H9 (cell line): ENCODE results near the gene RALY. TPM values are rescaled to one million over a fixed set of nuclear protein-coding genes. Genes with fewer than 3 reads are reported as not detected.

ENCODE experiments used
- DNase-seq: peaks from one replicate; pipeline ENCODE4 v3.0.0-alpha.2; 2017
- H2AFZ ChIP-seq: one replicate; pipeline ENCODE4 v1.6.1; 2013; ENCODE audit warnings: mild to moderate bottlenecking, low read length, control low read depth, moderate library complexity
- H2AK5ac ChIP-seq: 2 replicates; pipeline ENCODE4 v1.6.1; 2013; ENCODE audit warnings: low read length, control low read depth, mixed read lengths; ENCODE audit not compliant: insufficient read length
- H2BK120ac ChIP-seq: one replicate; pipeline ENCODE4 v1.6.1; 2013; ENCODE audit warnings: low read depth, mild to moderate bottlenecking, low read length, control low read depth, inconsistent platforms; ENCODE audit not compliant: poor library complexity, severe bottlenecking
- H2BK12ac ChIP-seq: 2 replicates; pipeline ENCODE4 v1.6.1; 2013; ENCODE audit warnings: low read length, control low read depth, mixed read lengths, low read depth; ENCODE audit not compliant: insufficient read length
- H2BK15ac ChIP-seq: 2 replicates; pipeline ENCODE4 v1.6.1; 2013; ENCODE audit warnings: low read depth, low read length, control low read depth
- H2BK20ac ChIP-seq: one replicate; pipeline ENCODE4 v1.6.1; 2013; ENCODE audit warnings: low read depth, mild to moderate bottlenecking, low read length, control low read depth, inconsistent platforms; ENCODE audit not compliant: poor library complexity, severe bottlenecking
- H2BK5ac ChIP-seq: 2 replicates; pipeline ENCODE4 v1.6.1; 2013; ENCODE audit warnings: low read length, control low read depth, mixed read lengths; ENCODE audit not compliant: insufficient read length
- H3K14ac ChIP-seq: 2 replicates; pipeline ENCODE4 v1.6.1; 2013; ENCODE audit warnings: low read length, control low read depth; ENCODE audit not compliant: insufficient read depth
- H3K18ac ChIP-seq: 2 replicates; pipeline ENCODE4 v1.6.1; 2013; ENCODE audit warnings: low read depth, mild to moderate bottlenecking, mixed read lengths, low read length, control low read depth; ENCODE audit not compliant: insufficient read length
- H3K23ac ChIP-seq: 2 replicates; pipeline ENCODE4 v1.6.1; 2013; ENCODE audit warnings: low read length, control low read depth, mixed read lengths, low read depth; ENCODE audit not compliant: insufficient read length
- H3K23me2 ChIP-seq: 2 replicates; pipeline ENCODE4 v1.6.1; 2013; ENCODE audit warnings: low read depth, mild to moderate bottlenecking, mixed read lengths, low read length, control low read depth; ENCODE audit not compliant: insufficient read length, poor library complexity, severe bottlenecking
- H3K27ac ChIP-seq: 2 replicates; pipeline ENCODE4 v1.5.1; 2013; ENCODE audit warnings: low read length, control low read depth, mixed read lengths, low read depth; ENCODE audit not compliant: insufficient read length
- H3K27me3 ChIP-seq: 2 replicates; pipeline ENCODE4 v1.6.1; 2013; ENCODE audit warnings: low read length, control low read depth, inconsistent platforms; ENCODE audit not compliant: insufficient read depth
- H3K4ac ChIP-seq: 2 replicates; pipeline ENCODE4 v1.6.1; 2013; ENCODE audit warnings: low read depth, mild to moderate bottlenecking, control low read depth, inconsistent platforms, low read length, moderate library complexity
- H3K4me1 ChIP-seq: 2 replicates; pipeline ENCODE4 v1.6.1; 2013; ENCODE audit warnings: low read length, control low read depth, inconsistent platforms; ENCODE audit not compliant: insufficient read depth
- H3K4me2 ChIP-seq: 2 replicates; pipeline ENCODE4 v1.6.1; 2013; ENCODE audit warnings: low read length, control low read depth, mixed read lengths; ENCODE audit not compliant: insufficient read length, insufficient read depth
- H3K56ac ChIP-seq: 2 replicates; pipeline ENCODE4 v1.6.1; 2013; ENCODE audit warnings: low read depth, mild to moderate bottlenecking, mixed read lengths, low read length, control low read depth; ENCODE audit not compliant: insufficient read length
- H3K79me1 ChIP-seq: 2 replicates; pipeline ENCODE4 v1.6.1; 2013; ENCODE audit warnings: low read depth, mild to moderate bottlenecking, moderate library complexity, low read length, control low read depth, inconsistent platforms; ENCODE audit not compliant: insufficient read depth, poor library complexity, severe bottlenecking
- H3K79me2 ChIP-seq: 2 replicates; pipeline ENCODE4 v1.6.1; 2013; ENCODE audit warnings: low read length, control low read depth, inconsistent platforms; ENCODE audit not compliant: insufficient read depth
- H3K9ac ChIP-seq: 2 replicates; pipeline ENCODE4 v1.6.1; 2013; ENCODE audit warnings: low read length, control low read depth, mixed read lengths; ENCODE audit not compliant: insufficient read length; ENCODE audit errors: extremely low read depth
- H3K9me3 ChIP-seq: one replicate; pipeline ENCODE4 v1.6.1; 2013; ENCODE audit warnings: low read depth, low read length, inconsistent platforms; ENCODE audit not compliant: control insufficient read depth
- H3T11ph ChIP-seq: one replicate; pipeline ENCODE4 v1.6.1; 2013; ENCODE audit warnings: mild to moderate bottlenecking, low read length, control low read depth, inconsistent platforms
- H4K20me1 ChIP-seq: one replicate; pipeline ENCODE4 v1.6.1; 2013; ENCODE audit not compliant: control insufficient read depth, insufficient read length, insufficient read depth
- H4K5ac ChIP-seq: 2 replicates; pipeline ENCODE4 v1.6.1; 2013; ENCODE audit warnings: low read depth, mild to moderate bottlenecking, mixed read lengths, low read length, control low read depth; ENCODE audit not compliant: insufficient read length
- H4K8ac ChIP-seq: replicated peaks from 2 replicates; pipeline ENCODE4 v1.6.1; 2013; ENCODE audit warnings: low read length, control low read depth, mixed read lengths, low read depth; ENCODE audit not compliant: insufficient read length
- H4K91ac ChIP-seq: 2 replicates; pipeline ENCODE4 v1.6.1; 2013; ENCODE audit warnings: low read depth, mild to moderate bottlenecking, moderate library complexity, mixed read lengths, low read length, control low read depth; ENCODE audit not compliant: insufficient read length
- H3K27ac Mint-ChIP-seq, 3 experiments: 2 replicates in 2 of 3; 3 replicates in 1 of 3; pipeline ENCODE4 v1.8.0; 2020 to 2021; ENCODE audit warnings: mixed read lengths in 3 of 3, mild to moderate bottlenecking in 1 of 3, moderate library complexity in 1 of 3
- H3K27me3 Mint-ChIP-seq: 2 replicates; pipeline ENCODE4 v1.8.0; 2021; ENCODE audit warnings: low read depth, mild to moderate bottlenecking, moderate library complexity, mixed read lengths
- H3K36me3 Mint-ChIP-seq, 3 experiments: 2 replicates in 2 of 3; 3 replicates in 1 of 3; pipeline ENCODE4 v1.8.0; 2020 to 2021; ENCODE audit warnings: low read depth in 3 of 3, mixed read lengths in 3 of 3; ENCODE audit not compliant: insufficient read depth in 1 of 3
- H3K4me1 Mint-ChIP-seq, 2 experiments: 2 replicates each; pipeline ENCODE4 v1.8.0; 2020; ENCODE audit warnings: mixed read lengths in 2 of 2
- H3K4me3 Mint-ChIP-seq, 2 experiments: 2 replicates in 1 of 2; 3 replicates in 1 of 2; pipeline ENCODE4 v1.8.0; 2020 to 2021; ENCODE audit warnings: mild to moderate bottlenecking in 2 of 2, mixed read lengths in 2 of 2, moderate library complexity in 1 of 2
- H3K9me3 Mint-ChIP-seq, 2 experiments: 2 replicates in 1 of 2; 3 replicates in 1 of 2; pipeline ENCODE4 v1.8.0; 2020; ENCODE audit warnings: mild to moderate bottlenecking in 2 of 2, mixed read lengths in 2 of 2, moderate library complexity in 1 of 2
- WGBS: extraction: QIAGEN DNeasy Blood & Tissue Kit; methylation state at CpG from one replicate; pipeline ENCODE4 v1.1.7; 2013; ENCODE audit warnings: missing lambda C conversion rate, low lambda C conversion rate, mixed read lengths; ENCODE audit not compliant: insufficient read length; ENCODE audit errors: extremely low coverage; 5-methylcytosine and 5-hydroxymethylcytosine counted together
- total RNA-seq: library from RNA; stranded (reverse); gene quantifications from 2 replicates; pipeline ENCODE4 v1.2.1, GENCODE V29; 2021
- TF ChIP-seq, protein P1 (sequence below): fragments of 200-600 bp; sonication (generic); conservative IDR thresholded peaks from 3 replicates; pipeline ENCODE4 v1.8.0; 2021; ENCODE audit warnings: antibody characterized with exemption, mild to moderate bottlenecking

The RALY gene
- total RNA-seq, 1 experiment from 2014 or later, result 199 TPM

DNA sequence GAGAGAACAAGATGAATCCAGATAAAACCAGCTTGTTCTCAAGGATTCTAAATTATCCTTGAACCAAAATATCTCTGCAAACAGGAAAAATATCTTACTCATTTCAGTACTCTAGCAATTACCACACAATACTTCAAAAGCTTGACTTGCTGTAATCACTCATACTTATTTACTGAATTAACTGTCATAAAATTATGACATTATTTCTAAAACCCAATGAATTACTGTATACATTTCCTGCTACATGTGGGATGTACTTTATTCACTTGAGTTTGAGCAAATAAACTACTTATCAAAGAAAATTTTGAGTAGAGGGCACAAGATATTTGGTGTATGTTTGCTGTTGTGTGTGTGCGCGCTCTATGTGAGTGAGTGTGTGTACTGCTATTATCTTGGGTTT lies 108.6 kb downstream of the RALY start:
- no peak overlapping the region for H3K9ac ChIP-seq
- no peaks in the 10 kb centered on the region for H3K4me1 ChIP-seq
- H4K20me1 ChIP-seq, result no peaks in the 10 kb centered on the region
- DNase-seq, result no peak
- no peak overlapping the region for H3K56ac ChIP-seq
- no peak overlapping the region for H3K27ac ChIP-seq
- no CpG with 5 or more reads among the region's 2 CpGs for WGBS
- no peak overlapping the region for H4K8ac ChIP-seq
- Mint-ChIP-seq H3K27ac (no peak overlapping the region), H3K9me3 (no peaks in the 10 kb centered on the region), H3K4me1 (peaks cover 2 to 3% of the 10 kb centered on the region in 2 experiments; a peak in 3 of 4 replicates), H3K27me3 (no peaks in the 10 kb centered on the region), H3K36me3 (peaks cover 62 to 97% (median 90%) of the 10 kb centered on the region in 3 experiments; a peak in 6 of 7 replicates), H3K4me3 (no peak overlapping the region)
- H3K79me2 ChIP-seq, result peaks cover 8% of the 10 kb centered on the region; the same call in 1 of the 2 replicates
- H3K23me2 ChIP-seq, result no peaks in the 10 kb centered on the region
- no peak overlapping the region for H2BK20ac ChIP-seq
- H2BK15ac ChIP-seq, result no peak overlapping the region
- H3T11ph ChIP-seq, result no peak overlapping the region
- no peak overlapping the region for H2AFZ ChIP-seq
- no peak overlapping the region for H3K4me2 ChIP-seq
- no peak overlapping the region for H3K18ac ChIP-seq
- no peaks in the 10 kb centered on the region for H3K9me3 ChIP-seq
- H3K14ac ChIP-seq, result no peak overlapping the region
- no peaks in the 10 kb centered on the region for H3K27me3 ChIP-seq
- peaks cover 7% of the 10 kb centered on the region for H3K79me1 ChIP-seq
- H4K5ac ChIP-seq, result no peak overlapping the region
- H2BK120ac ChIP-seq, result no peak overlapping the region
- H2BK12ac ChIP-seq, result no peak overlapping the region
- H2BK5ac ChIP-seq, result no peak overlapping the region
- TF ChIP-seq, protein P1, sequence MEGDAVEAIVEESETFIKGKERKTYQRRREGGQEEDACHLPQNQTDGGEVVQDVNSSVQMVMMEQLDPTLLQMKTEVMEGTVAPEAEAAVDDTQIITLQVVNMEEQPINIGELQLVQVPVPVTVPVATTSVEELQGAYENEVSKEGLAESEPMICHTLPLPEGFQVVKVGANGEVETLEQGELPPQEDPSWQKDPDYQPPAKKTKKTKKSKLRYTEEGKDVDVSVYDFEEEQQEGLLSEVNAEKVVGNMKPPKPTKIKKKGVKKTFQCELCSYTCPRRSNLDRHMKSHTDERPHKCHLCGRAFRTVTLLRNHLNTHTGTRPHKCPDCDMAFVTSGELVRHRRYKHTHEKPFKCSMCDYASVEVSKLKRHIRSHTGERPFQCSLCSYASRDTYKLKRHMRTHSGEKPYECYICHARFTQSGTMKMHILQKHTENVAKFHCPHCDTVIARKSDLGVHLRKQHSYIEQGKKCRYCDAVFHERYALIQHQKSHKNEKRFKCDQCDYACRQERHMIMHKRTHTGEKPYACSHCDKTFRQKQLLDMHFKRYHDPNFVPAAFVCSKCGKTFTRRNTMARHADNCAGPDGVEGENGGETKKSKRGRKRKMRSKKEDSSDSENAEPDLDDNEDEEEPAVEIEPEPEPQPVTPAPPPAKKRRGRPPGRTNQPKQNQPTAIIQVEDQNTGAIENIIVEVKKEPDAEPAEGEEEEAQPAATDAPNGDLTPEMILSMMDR, result no peak
- no peak overlapping the region for H3K4ac ChIP-seq
- H4K91ac ChIP-seq, result no peak overlapping the region
- no peak overlapping the region for H2AK5ac ChIP-seq
- H3K23ac ChIP-seq, result no peak overlapping the region
